Endothelial cell (in vitro differentiated cells): ENCODE data around the gene CCDC152. TPM values are rescaled to one million over a fixed set of nuclear protein-coding genes. Genes with fewer than 3 reads are reported as not detected.
"Not testable (repeated sequence)": the region's sequence is repeated elsewhere in the genome, so short reads cannot be mapped to it uniquely, and the experiment has no call there.

Experiments used
- DNase-seq: peaks from one replicate; pipeline ENCODE4 v3.0.0; 2021; ENCODE audit warnings: low spot score
- H3K27ac Mint-ChIP-seq: one replicate; pipeline ENCODE4 v1.8.0; 2021; ENCODE audit warnings: mixed read lengths, inconsistent platforms; ENCODE audit not compliant: unreplicated experiment
- H3K27me3 Mint-ChIP-seq: one replicate; pipeline ENCODE4 v1.8.0; 2021; ENCODE audit warnings: mild to moderate bottlenecking, moderate library complexity, mixed read lengths, inconsistent platforms; ENCODE audit not compliant: unreplicated experiment
- H3K36me3 Mint-ChIP-seq: one replicate; pipeline ENCODE4 v1.8.0; 2021; ENCODE audit warnings: mild to moderate bottlenecking, low read depth, mixed read lengths, inconsistent platforms; ENCODE audit not compliant: unreplicated experiment
- H3K4me1 Mint-ChIP-seq: one replicate; pipeline ENCODE4 v1.8.0; 2021; ENCODE audit warnings: mild to moderate bottlenecking, mixed read lengths, inconsistent platforms; ENCODE audit not compliant: unreplicated experiment
- H3K4me3 Mint-ChIP-seq: one replicate; pipeline ENCODE4 v1.8.0; 2021; ENCODE audit warnings: mild to moderate bottlenecking, mixed read lengths, inconsistent platforms; ENCODE audit not compliant: unreplicated experiment
- H3K9me3 Mint-ChIP-seq: one replicate; pipeline ENCODE4 v1.8.0; 2021; ENCODE audit warnings: mixed read lengths, inconsistent platforms; ENCODE audit not compliant: unreplicated experiment
- CTCF ChIP-seq: fragments of 200-600 bp; sonication (generic); IDR thresholded peaks from one replicate; pipeline ENCODE4 v1.5.0; 2021; ENCODE audit warnings: antibody characterized with exemption; ENCODE audit not compliant: unreplicated experiment
- total RNA-seq: library from RNA; stranded (reverse); fragmentation: NEBNext Ultra II Directional; extraction: Animal tissue kit (Norgen Biotek cat#: 25700); gene quantifications from one replicate; pipeline ENCODE4 v1.2.1, GENCODE V29; 2021; ENCODE audit not compliant: unreplicated experiment

Gene CCDC152
- total RNA-seq, 1 donor from 2014 or later, result 2.8 TPM

- Mint-ChIP-seq H3K27ac (no peak overlapping the region), H3K9me3 (no peaks in the 10 kb centered on the region), H3K27me3 (peaks cover 3% of the 10 kb centered on the region), H3K4me1 (no peaks in the 10 kb centered on the region), H3K4me3 (no peak overlapping the region), H3K36me3 (no peaks in the 10 kb centered on the region)
- DNase-seq, result no peak
- no peak for TF ChIP-seq CTCF
These were observed 82.6 kb downstream of the CCDC152 start for GRCh38 chr5:42839196-42839595.

GRCh38 chr5:42840269-42840668 lies 83.7 kb downstream of the CCDC152 start:
- Mint-ChIP-seq H3K27me3 (peaks cover 3% of the 10 kb centered on the region), H3K4me3 (no peak overlapping the region), H3K27ac (no peak overlapping the region), H3K36me3 (no peaks in the 10 kb centered on the region), H3K9me3 (no peaks in the 10 kb centered on the region), H3K4me1 (no peaks in the 10 kb centered on the region)
- DNase-seq, result no peak
- TF ChIP-seq CTCF, result no peak

GRCh38 chr5:42840842-42841567 lies 84.4 kb downstream of the CCDC152 start:
- no peak overlapping the region for H3K27ac Mint-ChIP-seq
- no peak for DNase-seq
- TF ChIP-seq CTCF, result no peak
- no peak overlapping the region for H3K4me3 Mint-ChIP-seq
- no peaks in the 10 kb centered on the region for H3K9me3 Mint-ChIP-seq
- no peaks in the 10 kb centered on the region for H3K27me3 Mint-ChIP-seq
- no peaks in the 10 kb centered on the region for H3K36me3 Mint-ChIP-seq
- H3K4me1 Mint-ChIP-seq, result no peaks in the 10 kb centered on the region

- H3K27ac Mint-ChIP-seq, result no peak overlapping the region
- H3K9me3 Mint-ChIP-seq, result no peaks in the 10 kb centered on the region
- H3K4me1 Mint-ChIP-seq, result no peaks in the 10 kb centered on the region
- TF ChIP-seq CTCF, result no peak
- no peaks in the 10 kb centered on the region for H3K27me3 Mint-ChIP-seq
- no peak overlapping the region for H3K4me3 Mint-ChIP-seq
- H3K36me3 Mint-ChIP-seq, result no peaks in the 10 kb centered on the region
- no peak for DNase-seq
These were observed 86.5 kb downstream of the CCDC152 start for GRCh38 chr5:42842921-42843641.

- TF ChIP-seq CTCF, result no peak
- H3K4me1 Mint-ChIP-seq, result no peaks in the 10 kb centered on the region
- H3K27ac Mint-ChIP-seq, result no peak overlapping the region
- DNase-seq, result no peak
- no peaks in the 10 kb centered on the region for H3K36me3 Mint-ChIP-seq
- no peaks in the 10 kb centered on the region for H3K9me3 Mint-ChIP-seq
- H3K27me3 Mint-ChIP-seq, result no peaks in the 10 kb centered on the region
- H3K4me3 Mint-ChIP-seq, result no peak overlapping the region
These were observed 87.2 kb downstream of the CCDC152 start for GRCh38 chr5:42843675-42844292.

GRCh38 chr5:42844408-42844807 lies 87.8 kb downstream of the CCDC152 start:
- not testable (repeated sequence) for H3K9me3 Mint-ChIP-seq, H3K4me3 Mint-ChIP-seq, H3K27me3 Mint-ChIP-seq, H3K36me3 Mint-ChIP-seq, DNase-seq, H3K27ac Mint-ChIP-seq, H3K4me1 Mint-ChIP-seq
